Measurements from ENCODE around the gene TMEM117. TPM values are rescaled to one million over a fixed set of nuclear protein-coding genes. Genes with fewer than 3 reads are reported as not detected.

The TMEM117 gene
- total and polyA plus RNA-seq, 2 donors (not counting 3 experiments of a cell fraction or from before 2014, with no cell fraction given), result 1.2 to 3.8 TPM

- Histone ChIP-seq H3K36me3 (ENCODE audit: control insufficient read depth in 2 of 2, extremely low read depth in 1 of 2, insufficient read depth in 2 of 2, low read length in 2 of 2) (no peaks in the 10 kb centered on the region), H3K4me3 (replicated peaks in 1 of 3; ENCODE audit: insufficient read depth in 1 of 3, low read depth in 1 of 3, low read length in 3 of 3) (no peak overlapping the region), H3K4me1 (ENCODE audit: control insufficient read depth, extremely low read depth, insufficient read depth, low read length) (no peaks in the 10 kb centered on the region), H2AFZ (ENCODE audit: low read depth, low read length) (no peak overlapping the region), H4K20me1 (replicated peaks; ENCODE audit: control insufficient read depth, extremely low read depth, insufficient read depth, low read length) (no peaks in the 10 kb centered on the region), H3K4me2 (ENCODE audit: insufficient read depth, low read length) (no peak overlapping the region), H3K79me2 (ENCODE audit: control insufficient read depth, insufficient read depth, low read length) (no peaks in the 10 kb centered on the region), H3K9ac (replicated peaks; ENCODE audit: extremely low read depth, insufficient read depth, low read length) (no peak overlapping the region), H3K9me3 (replicated peaks; ENCODE audit: control insufficient read depth, insufficient read depth, low read length) (no peaks in the 10 kb centered on the region), H3K9me1 (replicated peaks; ENCODE audit: control insufficient read depth, extremely low read depth, insufficient read depth, low read length) (no peaks in the 10 kb centered on the region), H3K27ac (ENCODE audit: insufficient read depth, low read depth, low read length) (no peak overlapping the region), H3K27me3 (ENCODE audit: control insufficient read depth in 2 of 2, insufficient read depth in 2 of 2, low read length in 2 of 2) (no peaks in the 10 kb centered on the region)
- CTCF ChIA-PET, result no interaction called here
- no TSS peak for BruUV-seq (replicated peaks)
- intact Hi-C loops (cut with micrococcal nuclease) (no loop called here), dilution Hi-C loops (cut with MboI; ENCODE audit: extremely low pct_ligation_motif_present, low sequenced_read_pairs) (no loop called here)
- DNase-seq (ENCODE audit: low read depth, low spot score) (no peak), FAIRE-seq (no peak)
- POLR2A ChIA-PET, result no interaction called here
- no peak for TF ChIP-seq GATA2 (IDR thresholded peaks at IDR 0.05; ENCODE audit: insufficient read depth, insufficient read length, low read depth, low read length)
These were observed 500.7 kb downstream of the TMEM117 start for GRCh38 chr12:44336577-44336976.

GRCh38 chr12:44342371-44342770 lies 506.5 kb downstream of the TMEM117 start:
- H3K79me2 ChIP-seq (ENCODE audit: control insufficient read depth, insufficient read depth, low read length), result no peaks in the 10 kb centered on the region
- H3K4me3 ChIP-seq (replicated peaks in 1 of 3; ENCODE audit: insufficient read depth in 1 of 3, low read depth in 1 of 3, low read length in 3 of 3), result no peak overlapping the region
- dilution Hi-C loops (cut with MboI; ENCODE audit: extremely low pct_ligation_motif_present, low sequenced_read_pairs) (no loop called here), intact Hi-C loops (cut with micrococcal nuclease) (no loop called here)
- no peak overlapping the region for H2AFZ ChIP-seq (ENCODE audit: low read depth, low read length)
- ChIA-PET CTCF (no interaction called here), POLR2A (no interaction called here)
- FAIRE-seq (no peak), DNase-seq (ENCODE audit: low read depth, low spot score) (no peak)
- H3K27ac ChIP-seq (ENCODE audit: insufficient read depth, low read depth, low read length), result no peak overlapping the region
- H3K27me3 ChIP-seq (ENCODE audit: control insufficient read depth in 2 of 2, insufficient read depth in 2 of 2, low read length in 2 of 2), result no peaks in the 10 kb centered on the region
- H3K9ac ChIP-seq (replicated peaks; ENCODE audit: extremely low read depth, insufficient read depth, low read length), result no peak overlapping the region
- H4K20me1 ChIP-seq (replicated peaks; ENCODE audit: control insufficient read depth, extremely low read depth, insufficient read depth, low read length), result no peaks in the 10 kb centered on the region
- no peaks in the 10 kb centered on the region for H3K9me1 ChIP-seq (replicated peaks; ENCODE audit: control insufficient read depth, extremely low read depth, insufficient read depth, low read length)
- BruUV-seq (replicated peaks), result no TSS peak
- H3K4me1 ChIP-seq (ENCODE audit: control insufficient read depth, extremely low read depth, insufficient read depth, low read length), result no peaks in the 10 kb centered on the region
- H3K4me2 ChIP-seq (ENCODE audit: insufficient read depth, low read length), result no peak overlapping the region
- no peaks in the 10 kb centered on the region for H3K36me3 ChIP-seq (ENCODE audit: control insufficient read depth in 2 of 2, extremely low read depth in 1 of 2, insufficient read depth in 2 of 2, low read length in 2 of 2)
- TF ChIP-seq MYC (IDR thresholded peaks at IDR 0.05; ENCODE audit: low read depth, low read length) (no peak), POLR2AphosphoS5 (IDR thresholded peaks at IDR 0.05; ENCODE audit: insufficient read depth, low read depth, low read length) (no peak), FOS (IDR thresholded peaks at IDR 0.05; ENCODE audit: borderline replicate concordance, insufficient read depth, low read length) (no peak), POLR2A (IDR thresholded peaks at IDR 0.05; ENCODE audit: low read depth, low read length) (no peak), EZH2 (IDR thresholded peaks at IDR 0.05; ENCODE audit: borderline replicate concordance, low read depth, low read length, severe bottlenecking) (no peak), JUN (IDR thresholded peaks at IDR 0.05; ENCODE audit: borderline replicate concordance, insufficient read depth, insufficient read length, low read depth) (no peak), CTCF (IDR thresholded peaks at IDR 0.05; ENCODE audit: extremely low read depth in 1 of 2, insufficient read depth in 1 of 2, low read depth in 1 of 2, low read length in 2 of 2) (no peak), GATA2 (IDR thresholded peaks at IDR 0.05; ENCODE audit: insufficient read depth, insufficient read length, low read depth, low read length) (no peak)
- H3K9me3 ChIP-seq (replicated peaks; ENCODE audit: control insufficient read depth, insufficient read depth, low read length), result no peaks in the 10 kb centered on the region

Measured in endothelial cell of umbilical vein (primary cell).